B cell (primary cell): ENCODE data around the gene CSRP3. TPM values are rescaled to one million over a fixed set of nuclear protein-coding genes. Genes with fewer than 3 reads are reported as not detected.

Source experiments
- ATAC-seq: fragments of 200-7000 bp; cut with Tn5 transposase; one replicate; pipeline ENCODE4 v1.10.0; 2021; ENCODE audit warnings: low read depth, mild to moderate bottlenecking, moderate number of reproducible peaks, moderate library complexity
- CTCF ChIA-PET: fragments of 350-600 bp; sonication (Branson Sonifier 250); formaldehyde crosslinking; loops from one replicate; lab custom pipeline; 2021; ENCODE audit warnings: antibody characterized with exemption, inconsistent platforms; lab: Charles Lee
- POLR2A ChIA-PET: fragments of 350-600 bp; sonication (Branson Sonifier 250); formaldehyde crosslinking; loops from one replicate; lab custom pipeline; 2021; ENCODE audit warnings: antibody characterized with exemption; lab: Charles Lee
- DNase-seq: peaks from one replicate; pipeline ENCODE4 v3.0.0; 2013
- H2AFZ ChIP-seq: 2 replicates; pipeline ENCODE4 v1.6.1; 2012; ENCODE audit warnings: mild to moderate bottlenecking, low read depth, low read length; ENCODE audit not compliant: insufficient read depth, poor library complexity, severe bottlenecking
- H3K27ac ChIP-seq, 2 donors: 1 replicate in 1 of 2; 2 replicates in 1 of 2; pipeline ENCODE4 v1.5.1; 2012 to 2013; ENCODE audit warnings: low read length in 2 of 2, mild to moderate bottlenecking in 2 of 2, moderate library complexity in 1 of 2
- H3K27me3 ChIP-seq, 4 experiments: fragments of 200-600 bp in 1 of 4; sonication (generic) in 1 of 4; replicated peaks in 1 of 4; 1 replicate in 2 of 4; 2 replicates in 2 of 4; pipeline versions ENCODE4 v1.6.1 to v1.7.0; 2013 to 2016; ENCODE audit warnings: low read length in 3 of 4, mild to moderate bottlenecking in 2 of 4, mixed read lengths in 1 of 4, moderate library complexity in 1 of 4; ENCODE audit not compliant: insufficient read depth in 4 of 4, control insufficient read depth in 3 of 4; ENCODE audit errors: control extremely low read depth in 1 of 4
- H3K36me3 ChIP-seq, 2 experiments: replicated peaks in 1 of 2; 1 replicate in 1 of 2; 2 replicates in 1 of 2; pipeline versions ENCODE4 v1.6.1 to v1.7.1; 2013; ENCODE audit warnings: low read length in 1 of 2; ENCODE audit not compliant: insufficient read depth in 2 of 2, control insufficient read depth in 1 of 2; ENCODE audit errors: control extremely low read depth in 1 of 2, extremely low read depth in 1 of 2
- H3K4me1 ChIP-seq, 2 donors: fragments of 200-600 bp in 1 of 2; sonication (generic) in 1 of 2; 1 replicate in 1 of 2; 2 replicates in 1 of 2; pipeline versions ENCODE4 v1.5.1 to v1.6.1; 2013 to 2017; ENCODE audit warnings: low read length in 2 of 2; ENCODE audit not compliant: control insufficient read depth in 2 of 2, insufficient read depth in 2 of 2
- H3K4me2 ChIP-seq: replicated peaks from 2 replicates; pipeline ENCODE3; 2012; ENCODE audit warnings: mild to moderate bottlenecking, low read depth, low read length; ENCODE audit not compliant: poor library complexity, severe bottlenecking
- H3K4me3 ChIP-seq, 5 experiments: fragments of 200-600 bp in 1 of 5; sonication (generic) in 1 of 5; 1 replicate in 3 of 5; 2 replicates in 2 of 5; pipeline versions ENCODE4 v1.5.1 to v1.7.0; 2011 to 2016; ENCODE audit warnings: low read length in 4 of 5, mild to moderate bottlenecking in 4 of 5, low read depth in 2 of 5, control low read depth in 1 of 5, moderate library complexity in 1 of 5; ENCODE audit not compliant: insufficient read depth in 1 of 5; ENCODE audit errors: control extremely low read depth in 1 of 5, extremely low read depth in 1 of 5
- H3K79me2 ChIP-seq: fragments of 200-600 bp; sonication (generic); one replicate; pipeline ENCODE4 v1.6.0; 2016; ENCODE audit warnings: low read length; ENCODE audit not compliant: control insufficient read depth, insufficient read depth
- H3K9ac ChIP-seq: fragments of 200-600 bp; sonication (generic); 2 replicates; pipeline ENCODE4 v1.6.1; 2017; ENCODE audit warnings: mild to moderate bottlenecking, low read length, moderate library complexity
- H3K9me3 ChIP-seq, 3 donors: one replicate each; pipeline versions ENCODE4 v1.6.1 to v1.7.1; 2013; ENCODE audit warnings: low read length in 2 of 3; ENCODE audit not compliant: control insufficient read depth in 2 of 3, insufficient read depth in 1 of 3; ENCODE audit errors: control extremely low read depth in 1 of 3
- H4K20me1 ChIP-seq: 2 replicates; pipeline ENCODE4 v1.6.0; 2012; ENCODE audit warnings: mild to moderate bottlenecking, low read length; ENCODE audit not compliant: insufficient read depth, control insufficient read depth, poor library complexity, severe bottlenecking
- H3K27ac Mint-ChIP-seq: one replicate; pipeline ENCODE4 v1.8.0; 2021; ENCODE audit warnings: mixed read lengths
- H3K27me3 Mint-ChIP-seq: one replicate; pipeline ENCODE4 v1.8.0; 2021; ENCODE audit warnings: mixed read lengths
- H3K4me1 Mint-ChIP-seq: one replicate; pipeline ENCODE4 v1.8.0; 2021; ENCODE audit warnings: mixed read lengths
- H3K4me3 Mint-ChIP-seq: one replicate; pipeline ENCODE4 v1.8.0; 2021; ENCODE audit warnings: mixed read lengths
- H3K9me3 Mint-ChIP-seq: one replicate; pipeline ENCODE4 v1.8.0; 2022; ENCODE audit warnings: mixed read lengths; ENCODE audit not compliant: insufficient read depth
- EZH2 ChIP-seq: IDR thresholded peaks from 2 replicates; pipeline ENCODE4 v1.6.1; 2012; ENCODE audit warnings: borderline replicate concordance, low read depth, mild to moderate bottlenecking, moderate library complexity, low read length; ENCODE audit not compliant: insufficient read depth, poor library complexity, severe bottlenecking
- WGBS: methylation state at CpG from one replicate; pipeline ENCODE4 v1.1.5; 2013; ENCODE audit warnings: missing lambda C conversion rate; ENCODE audit not compliant: insufficient coverage; 5-methylcytosine and 5-hydroxymethylcytosine counted together
- intact Hi-C: fragments of 100-400 bp; cut with micrococcal nuclease; formaldehyde crosslinking; loops from one replicate; pipeline ENCODE4 v1.10.0; 2022
- polyA plus RNA-seq: library from polyadenylated mRNA; depleted of rRNA; stranded (reverse); fragments of >200 nt; gene quantifications from 2 replicates; pipeline ENCODE4 v1.2.3, GENCODE V29; 2012
- total RNA-seq, 2 donors: library from RNA; stranded (reverse); fragments of 120-200 nt in 1 of 2; gene quantifications; 1 replicate in 1 of 2; 2 replicates in 1 of 2; pipeline versions ENCODE4 v1.2.3 to v1.2.4, GENCODE V29; 2013 to 2022
- TF ChIP-seq, protein P1 (sequence below): fragments of 200-600 bp; IDR thresholded peaks from one replicate; pipeline ENCODE4 v1.8.0; 2022; ENCODE audit warnings: antibody characterized with exemption, mild to moderate bottlenecking

CSRP3 gene
- total and polyA plus RNA-seq, 2 donors (not counting 1 experiment from before 2014, with no cell fraction given): not detected

DNA sequence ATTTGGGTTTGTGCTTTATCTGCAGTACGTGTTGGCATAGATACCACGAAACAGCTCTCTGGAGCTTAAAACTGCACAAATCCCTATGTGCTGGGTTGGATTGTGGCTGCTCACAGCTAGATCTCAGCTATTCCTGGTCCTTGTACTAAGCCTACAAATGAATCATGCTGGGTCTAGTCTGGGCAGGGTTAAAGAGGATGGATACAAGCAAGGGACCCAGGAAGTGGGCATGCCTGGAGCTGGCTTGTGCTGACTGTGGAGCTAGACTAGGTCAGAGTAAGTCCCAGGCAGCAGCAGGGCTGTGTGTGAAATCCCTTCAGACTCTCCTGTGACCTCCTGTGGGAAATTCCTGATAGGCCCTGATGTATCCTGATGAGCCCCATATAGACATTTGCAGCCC is 42.8 kb upstream of the CSRP3 start:
- intact Hi-C loops: loop anchor here (5.0 kb wide), 2 partner anchors 547 to 1232 kb away; partner anchors contain the start of genes SERGEF and TMEM86A
- Histone ChIP-seq H2AFZ (no peak overlapping the region), H3K9me3 (peaks cover 0 to 7% (median 0%) of the 10 kb centered on the region in 3 donors), H3K4me3 (no peak overlapping the region), H3K9ac (no peak overlapping the region), H3K36me3 (no peaks in the 10 kb centered on the region), H3K27ac (no peak overlapping the region), H4K20me1 (no peaks in the 10 kb centered on the region), H3K4me2 (no peak overlapping the region), H3K4me1 (peaks cover 20 to 22% of the 10 kb centered on the region in 2 donors), H3K27me3 (peaks cover 0 to 39% (median 25%) of the 10 kb centered on the region in 4 experiments), H3K79me2 (no peaks in the 10 kb centered on the region)
- ATAC-seq: no peak
- CTCF ChIA-PET: interaction anchor here (1.2 to 1.5 kb wide), 2 partner anchors 12 to 15 kb away, joined by 4 to 5 read pairs; no protein-coding TSS in a partner anchor
- WGBS: 94% methylated on average over 2 of the region's 2 CpGs
- no peak overlapping the region for H3K4me3 Mint-ChIP-seq
- peaks cover 35% of the 10 kb centered on the region for H3K27me3 Mint-ChIP-seq
- POLR2A ChIA-PET: no interaction called here
- H3K27ac Mint-ChIP-seq: no peak overlapping the region
- H3K9me3 Mint-ChIP-seq: no peaks in the 10 kb centered on the region
- H3K4me1 Mint-ChIP-seq: peaks cover 18% of the 10 kb centered on the region
- no peak for DNase-seq
- TF ChIP-seq EZH2: no peak
- TF ChIP-seq, protein P1, sequence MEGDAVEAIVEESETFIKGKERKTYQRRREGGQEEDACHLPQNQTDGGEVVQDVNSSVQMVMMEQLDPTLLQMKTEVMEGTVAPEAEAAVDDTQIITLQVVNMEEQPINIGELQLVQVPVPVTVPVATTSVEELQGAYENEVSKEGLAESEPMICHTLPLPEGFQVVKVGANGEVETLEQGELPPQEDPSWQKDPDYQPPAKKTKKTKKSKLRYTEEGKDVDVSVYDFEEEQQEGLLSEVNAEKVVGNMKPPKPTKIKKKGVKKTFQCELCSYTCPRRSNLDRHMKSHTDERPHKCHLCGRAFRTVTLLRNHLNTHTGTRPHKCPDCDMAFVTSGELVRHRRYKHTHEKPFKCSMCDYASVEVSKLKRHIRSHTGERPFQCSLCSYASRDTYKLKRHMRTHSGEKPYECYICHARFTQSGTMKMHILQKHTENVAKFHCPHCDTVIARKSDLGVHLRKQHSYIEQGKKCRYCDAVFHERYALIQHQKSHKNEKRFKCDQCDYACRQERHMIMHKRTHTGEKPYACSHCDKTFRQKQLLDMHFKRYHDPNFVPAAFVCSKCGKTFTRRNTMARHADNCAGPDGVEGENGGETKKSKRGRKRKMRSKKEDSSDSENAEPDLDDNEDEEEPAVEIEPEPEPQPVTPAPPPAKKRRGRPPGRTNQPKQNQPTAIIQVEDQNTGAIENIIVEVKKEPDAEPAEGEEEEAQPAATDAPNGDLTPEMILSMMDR: no peak

DNA sequence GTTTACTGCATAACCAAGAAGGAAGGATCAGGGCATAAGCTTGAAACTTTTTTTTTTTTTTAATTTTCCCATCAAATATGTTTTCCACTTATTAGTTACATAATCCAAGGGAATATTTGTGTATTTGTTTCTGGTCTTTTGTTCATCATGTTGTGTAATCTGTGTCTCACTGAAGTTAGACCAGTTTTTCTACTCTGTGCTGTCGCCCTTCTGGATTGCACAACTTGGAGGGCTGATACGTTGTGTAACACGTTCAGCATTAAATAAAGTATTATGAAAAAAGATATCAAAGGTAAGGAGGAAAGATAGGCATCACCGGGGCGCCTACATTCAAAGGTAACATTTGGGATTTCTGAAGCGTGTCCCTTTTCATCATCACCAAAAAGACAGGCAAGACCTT is 42.3 kb upstream of the CSRP3 start:
- CTCF ChIA-PET: interaction anchor here (1.2 kb wide), 1 partner anchor 15 kb away, joined by 4 read pairs; no protein-coding TSS in a partner anchor
- H3K27ac Mint-ChIP-seq: no peak overlapping the region
- no peaks in the 10 kb centered on the region for H3K36me3 ChIP-seq
- DNase-seq (no peak), ATAC-seq (no peak)
- WGBS: no CpG with 5 or more reads among the region's 6 CpGs
- peaks cover 20% of the 10 kb centered on the region for H3K4me1 Mint-ChIP-seq
- intact Hi-C loops: loop anchor here (5.0 kb wide), 2 partner anchors 547 to 1232 kb away; partner anchors contain the start of genes SERGEF and TMEM86A
- H4K20me1 ChIP-seq: no peaks in the 10 kb centered on the region
- H3K9me3 ChIP-seq: peaks cover 0 to 7% (median 0%) of the 10 kb centered on the region in 3 donors
- H3K27me3 ChIP-seq: peaks cover 0 to 43% (median 27%) of the 10 kb centered on the region in 4 experiments
- H3K4me3 ChIP-seq: no peak overlapping the region
- POLR2A ChIA-PET: no interaction called here
- no peak overlapping the region for H3K4me2 ChIP-seq
- TF ChIP-seq EZH2: no peak
- TF ChIP-seq, protein P1: no peak
- H3K4me3 Mint-ChIP-seq: no peak overlapping the region
- no peak overlapping the region for H2AFZ ChIP-seq
- H3K79me2 ChIP-seq: no peaks in the 10 kb centered on the region
- no peak overlapping the region for H3K27ac ChIP-seq
- H3K9me3 Mint-ChIP-seq: no peaks in the 10 kb centered on the region
- H3K9ac ChIP-seq: no peak overlapping the region
- peaks cover 20 to 22% of the 10 kb centered on the region in 2 donors for H3K4me1 ChIP-seq
- H3K27me3 Mint-ChIP-seq: peaks cover 38% of the 10 kb centered on the region
